ENCODE data around the gene MBP.
"Not testable (repeated sequence)": the region's sequence is repeated elsewhere in the genome, so short reads cannot be mapped to it uniquely, and the experiment has no call there.

Gene MBP

DNA sequence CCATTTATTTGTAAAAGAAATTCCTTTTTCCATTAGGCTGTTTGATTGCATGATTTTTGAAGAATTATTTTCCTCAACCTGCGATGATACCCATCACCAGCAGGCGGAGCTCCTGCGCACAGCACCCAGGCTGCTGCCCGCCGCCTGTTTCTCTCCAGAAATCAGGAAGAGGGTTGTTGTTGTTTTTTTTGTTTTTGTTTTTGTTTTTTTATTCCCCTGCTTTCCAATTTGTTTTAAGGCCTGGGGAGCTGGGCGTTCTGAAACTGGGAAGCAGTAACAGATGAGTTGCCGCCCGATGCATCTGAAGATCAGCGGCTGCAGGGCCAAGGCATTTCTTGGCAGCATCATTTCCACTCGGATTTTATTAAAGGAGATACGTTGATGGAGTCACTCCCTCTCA, 132.1 kb downstream of the MBP start:
- DNase-seq, result peak; percentile 27

DNA sequence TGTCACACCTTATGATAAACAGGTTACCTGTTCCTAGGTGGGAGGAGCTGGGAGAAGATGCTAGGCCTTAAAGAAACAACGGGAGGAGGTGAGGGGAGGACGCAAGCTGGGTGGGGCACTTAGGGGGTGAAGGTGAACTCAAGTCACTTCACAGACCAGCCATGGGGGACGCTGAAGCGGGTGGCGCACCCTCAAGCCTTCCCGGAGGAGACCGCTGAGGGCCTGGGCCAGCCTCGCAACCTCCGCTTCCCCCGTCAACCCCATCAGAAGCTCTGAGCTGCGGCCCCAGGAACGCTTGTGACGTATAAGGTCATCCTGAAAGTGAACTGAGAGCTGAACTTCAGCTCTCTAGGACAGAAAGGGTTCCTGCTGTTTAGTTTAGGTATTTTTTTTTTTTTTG, 133.5 kb downstream of the MBP start:
- DNase-seq, result no peak

DNA sequence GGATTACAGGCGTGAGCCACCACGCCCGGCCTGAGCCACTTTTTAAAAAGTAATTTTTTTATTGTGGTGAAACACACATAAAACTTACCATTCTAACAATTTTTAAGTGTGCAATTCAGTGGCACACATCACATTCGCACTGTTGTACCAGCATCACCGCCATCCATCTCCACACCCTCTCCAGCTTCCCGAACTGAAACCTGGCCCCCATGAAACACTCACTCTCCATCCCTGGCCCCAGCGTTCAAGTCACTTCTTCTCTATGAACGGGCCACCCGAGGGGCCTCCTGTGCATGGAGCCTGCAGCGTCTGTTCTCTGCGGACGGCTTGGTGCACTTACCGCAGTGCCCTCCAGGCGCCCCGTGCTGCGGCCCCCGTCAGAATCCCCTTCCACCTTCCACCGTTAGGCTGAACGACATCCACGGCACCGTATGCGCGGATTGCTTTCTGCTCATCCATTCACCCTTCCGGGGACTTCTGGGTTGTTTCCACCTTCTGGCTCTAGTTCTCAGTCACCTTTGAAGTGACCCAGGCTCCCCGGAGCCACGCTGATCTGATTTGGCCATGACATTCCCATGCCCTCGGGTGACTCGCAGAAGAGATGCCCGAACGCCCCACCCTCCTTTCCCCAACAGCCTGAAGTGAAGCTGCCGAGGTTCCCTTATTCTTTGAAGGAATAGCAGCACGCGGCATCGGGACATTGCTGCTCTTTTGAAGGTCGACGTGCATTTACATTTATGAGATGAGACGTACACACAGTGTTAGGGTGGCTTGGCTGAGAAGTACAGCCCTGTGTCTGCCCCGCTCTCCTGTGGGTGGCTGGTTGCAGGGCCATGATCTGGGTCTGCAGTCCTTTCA, 134.4 kb downstream of the MBP start:
- no peak for DNase-seq

DNA sequence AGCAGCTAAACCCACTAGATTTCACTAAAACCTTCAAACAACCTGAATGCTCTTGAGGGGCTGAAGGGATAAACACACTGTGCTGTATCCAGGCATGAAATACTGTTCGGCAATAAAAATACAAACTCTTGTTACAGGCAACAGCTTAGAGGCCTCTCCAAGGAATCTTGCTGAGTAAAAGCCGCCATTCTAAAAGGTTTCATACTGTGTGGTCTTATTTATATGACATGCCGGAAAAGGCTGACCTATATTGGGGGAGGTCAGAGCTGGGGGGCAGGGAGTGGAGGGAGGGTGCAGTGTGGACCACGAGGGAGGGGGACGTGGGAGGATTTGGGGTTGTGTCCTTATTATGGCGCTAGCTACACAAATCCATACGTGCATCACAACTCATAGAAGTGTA, 136.2 kb downstream of the MBP start:
- no peak for DNase-seq

DNA sequence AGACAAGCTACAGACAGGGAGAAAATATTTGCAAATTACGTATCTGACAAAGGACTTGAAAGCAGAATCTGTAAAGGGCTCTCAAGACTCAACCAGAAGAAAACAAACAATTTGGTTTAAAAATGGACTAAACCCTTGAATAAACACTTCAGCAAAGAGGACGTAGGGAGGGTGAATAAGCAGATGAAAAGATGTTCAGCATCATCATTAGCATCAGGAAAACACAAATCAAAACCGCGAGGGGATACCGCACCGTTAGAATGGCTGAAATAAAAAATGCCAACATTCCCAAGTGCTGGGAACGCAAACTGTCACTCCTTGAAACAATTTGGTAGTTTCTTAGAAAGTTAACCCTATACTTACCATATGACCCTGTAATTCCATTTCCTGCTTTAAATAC, 136.7 kb downstream of the MBP start:
- no peak for DNase-seq

DNA sequence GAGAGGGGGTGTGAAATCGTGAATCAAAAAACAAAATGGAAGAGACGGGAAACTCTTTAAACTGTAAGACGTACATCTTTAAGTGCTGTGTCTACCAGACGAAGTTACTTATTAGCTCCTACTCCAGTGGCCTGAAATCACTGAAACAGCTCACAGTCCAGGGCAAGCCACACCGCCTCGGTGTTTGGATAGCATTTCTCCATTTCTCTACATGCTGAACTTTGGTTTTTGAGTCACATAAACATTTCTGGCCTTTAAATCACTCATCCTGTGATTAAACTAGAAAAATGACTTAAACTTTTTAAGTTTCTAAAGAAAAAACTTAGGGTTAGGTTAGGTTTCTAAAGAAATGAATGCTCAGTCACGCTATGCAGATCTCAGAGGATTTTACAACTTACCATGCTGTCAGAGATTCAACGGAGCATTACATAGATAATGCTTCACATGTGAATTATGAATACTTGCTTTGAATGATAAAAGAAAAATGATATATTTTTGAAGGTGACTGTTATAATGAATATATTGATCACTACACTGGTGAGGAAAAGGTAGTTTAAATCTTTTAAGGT, 138.4 kb downstream of the MBP start:
- DNase-seq, result no peak

DNA sequence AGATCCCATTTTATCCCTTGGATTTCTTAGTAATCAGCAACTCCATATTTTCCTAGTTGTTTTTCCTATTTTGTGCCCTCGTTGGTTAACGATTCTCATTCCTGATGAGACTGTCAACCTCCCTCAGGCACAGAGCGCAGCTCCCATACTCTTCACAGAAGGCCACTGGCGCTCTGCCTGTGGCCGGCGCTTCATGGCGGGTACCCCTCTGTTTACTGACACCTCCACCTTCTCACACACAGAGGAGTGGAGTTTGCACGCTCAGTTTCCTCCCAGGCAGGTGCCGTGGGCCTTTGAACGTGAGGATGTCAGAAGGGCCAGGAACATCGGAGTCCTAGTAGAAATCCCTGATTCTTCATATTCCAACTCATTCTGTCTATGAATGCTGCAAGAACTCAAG, 139.0 kb downstream of the MBP start:
- no peak for DNase-seq

DNA sequence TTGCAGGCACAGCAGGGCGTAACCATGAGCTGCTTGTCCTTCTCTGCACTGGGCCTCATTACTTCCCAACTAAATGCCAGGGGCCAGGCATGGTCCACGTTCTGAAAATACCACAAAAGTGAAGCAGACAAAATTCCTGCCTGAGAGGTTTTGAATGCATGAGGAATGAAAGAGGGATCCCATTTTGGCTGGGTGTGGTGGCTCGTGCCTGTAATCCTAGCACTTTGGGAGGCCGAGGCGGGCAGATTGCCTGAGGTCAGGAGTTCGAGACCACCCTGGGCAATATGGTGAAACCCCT, 139.5 kb downstream of the MBP start:
- no peak for DNase-seq

DNA sequence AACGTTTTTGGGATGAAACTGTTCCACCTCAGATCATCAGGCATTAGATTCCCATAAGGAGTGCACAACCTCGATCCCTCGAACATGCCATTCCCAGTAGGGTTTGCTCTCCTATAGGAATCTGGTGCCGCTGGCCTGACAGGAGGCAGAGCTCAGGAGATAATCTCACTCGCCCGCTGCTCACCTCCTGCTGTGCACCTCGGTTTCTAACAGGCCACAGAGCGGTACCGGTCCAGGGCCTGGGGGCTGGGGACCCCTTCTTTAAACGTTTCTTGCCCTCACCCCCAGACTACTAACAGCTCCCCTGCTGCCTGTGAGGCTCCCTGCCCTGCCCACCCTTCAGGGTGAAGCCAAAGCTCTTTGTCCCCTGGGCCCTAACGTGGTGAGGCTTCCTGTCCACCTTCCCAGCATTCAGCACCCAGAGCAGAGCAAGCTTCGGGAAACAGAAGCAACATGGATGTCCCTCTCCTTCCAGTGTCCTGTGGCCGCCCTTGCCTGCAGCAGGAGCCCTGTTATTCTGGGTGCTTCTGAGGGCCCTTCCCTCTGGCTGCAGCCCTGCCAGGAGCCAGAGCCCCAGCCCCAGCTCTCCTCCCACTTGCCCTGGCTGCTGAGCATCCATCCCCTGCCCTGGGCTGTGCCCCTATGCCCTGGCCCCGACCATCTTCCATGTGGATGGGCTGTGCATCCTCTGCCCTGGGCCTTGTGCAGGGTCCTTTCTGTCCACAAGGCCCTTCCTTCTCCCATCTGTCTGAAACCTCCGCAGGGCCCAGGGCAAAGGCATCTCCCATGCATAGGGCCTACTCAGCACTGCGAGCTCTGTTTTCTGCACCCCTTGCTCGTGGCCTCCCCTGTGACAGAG, 140.1 kb downstream of the MBP start:
- DNase-seq, result no peak

DNA sequence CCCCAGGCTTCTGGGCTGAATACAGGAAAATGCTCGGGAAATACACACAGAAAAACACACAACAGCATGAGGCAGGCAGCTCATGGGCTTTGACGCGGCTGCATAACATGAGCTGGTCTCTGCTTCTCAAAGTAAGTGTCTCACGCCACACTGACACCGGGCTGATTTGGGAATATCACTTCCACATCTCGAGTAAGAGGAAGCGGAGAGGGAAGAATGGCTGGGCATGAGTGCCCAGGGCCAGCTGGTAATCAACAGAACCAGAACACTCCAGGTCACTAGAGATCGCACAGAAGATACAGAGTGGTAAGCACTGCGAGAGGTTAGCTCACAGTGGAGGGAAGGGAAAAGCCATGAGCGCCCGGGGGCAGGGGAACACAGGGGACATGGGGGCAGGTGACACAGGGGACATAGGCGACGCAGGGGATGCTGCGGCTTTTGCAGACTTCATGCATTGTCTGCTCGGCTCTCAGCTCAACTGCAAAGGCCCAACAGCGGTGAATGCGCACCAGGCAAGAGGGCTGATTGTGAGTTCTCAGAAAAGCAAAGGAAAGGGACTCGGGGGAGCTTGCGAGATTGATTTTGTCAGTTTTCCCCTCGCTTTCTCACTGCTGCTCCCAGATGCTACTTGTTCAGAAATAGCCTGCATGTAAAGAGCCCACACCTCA, 141.4 kb downstream of the MBP start:
- no peak for DNase-seq

DNA sequence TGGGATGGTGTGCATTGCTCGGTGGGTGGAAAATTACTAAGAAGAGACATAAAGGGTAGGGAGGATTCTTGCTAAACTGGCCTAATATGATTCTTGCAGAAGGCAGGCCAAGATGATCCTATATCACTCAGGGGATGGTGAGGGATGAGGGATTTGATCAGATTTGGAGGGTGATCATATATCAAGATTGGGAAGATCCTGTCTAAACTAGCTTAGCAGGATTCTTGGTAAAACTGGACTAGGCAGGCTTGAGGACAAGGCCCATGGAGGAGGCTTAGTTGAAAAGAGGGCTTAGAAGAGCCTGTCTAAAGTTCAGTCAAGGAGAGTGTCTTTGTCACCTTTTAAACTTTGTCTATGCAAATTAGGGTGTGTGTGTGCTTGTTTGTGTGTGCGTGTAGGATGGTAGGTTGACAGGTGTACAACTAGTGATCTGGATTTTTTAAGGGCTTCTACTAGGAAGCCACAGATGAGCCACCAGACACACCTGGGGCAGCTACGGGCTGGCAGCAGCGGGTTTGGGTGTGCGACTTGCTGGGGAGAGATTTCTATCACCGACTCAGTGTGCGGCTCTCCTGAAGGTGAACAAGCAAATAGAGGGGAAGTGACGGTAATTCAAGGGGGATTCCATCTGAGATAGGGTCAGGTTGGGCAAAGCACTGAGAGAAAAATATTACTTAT, 142.1 kb downstream of the MBP start:
- DNase-seq, result not testable (repeated sequence)

DNA sequence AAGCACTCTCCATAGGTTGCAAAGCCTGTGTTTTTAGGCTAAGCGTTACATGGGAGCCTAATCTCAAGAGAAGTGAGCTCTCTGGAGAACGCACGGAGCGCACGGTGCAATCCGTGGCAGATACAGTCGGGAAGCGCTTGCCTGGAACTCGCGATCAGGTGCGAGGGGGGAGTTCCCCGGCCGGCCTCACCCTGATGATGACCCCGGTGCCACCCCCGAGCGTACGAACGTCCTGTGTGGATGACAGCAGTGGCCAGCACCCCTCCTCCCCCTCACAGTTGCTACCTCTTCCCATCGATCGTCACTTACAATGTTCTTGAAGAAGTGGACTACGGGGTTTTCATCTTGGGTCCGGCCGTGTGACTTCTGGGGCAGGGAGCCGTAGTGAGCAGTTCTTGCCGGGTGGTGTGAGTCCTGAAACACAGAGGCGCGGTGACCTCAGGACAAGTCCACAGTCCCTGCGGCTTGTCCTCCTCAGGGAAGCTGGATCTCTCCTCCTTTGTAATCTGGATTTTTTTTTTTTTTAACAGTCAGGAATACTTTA, 142.9 kb downstream of the MBP start:
- no peak for DNase-seq

DNA sequence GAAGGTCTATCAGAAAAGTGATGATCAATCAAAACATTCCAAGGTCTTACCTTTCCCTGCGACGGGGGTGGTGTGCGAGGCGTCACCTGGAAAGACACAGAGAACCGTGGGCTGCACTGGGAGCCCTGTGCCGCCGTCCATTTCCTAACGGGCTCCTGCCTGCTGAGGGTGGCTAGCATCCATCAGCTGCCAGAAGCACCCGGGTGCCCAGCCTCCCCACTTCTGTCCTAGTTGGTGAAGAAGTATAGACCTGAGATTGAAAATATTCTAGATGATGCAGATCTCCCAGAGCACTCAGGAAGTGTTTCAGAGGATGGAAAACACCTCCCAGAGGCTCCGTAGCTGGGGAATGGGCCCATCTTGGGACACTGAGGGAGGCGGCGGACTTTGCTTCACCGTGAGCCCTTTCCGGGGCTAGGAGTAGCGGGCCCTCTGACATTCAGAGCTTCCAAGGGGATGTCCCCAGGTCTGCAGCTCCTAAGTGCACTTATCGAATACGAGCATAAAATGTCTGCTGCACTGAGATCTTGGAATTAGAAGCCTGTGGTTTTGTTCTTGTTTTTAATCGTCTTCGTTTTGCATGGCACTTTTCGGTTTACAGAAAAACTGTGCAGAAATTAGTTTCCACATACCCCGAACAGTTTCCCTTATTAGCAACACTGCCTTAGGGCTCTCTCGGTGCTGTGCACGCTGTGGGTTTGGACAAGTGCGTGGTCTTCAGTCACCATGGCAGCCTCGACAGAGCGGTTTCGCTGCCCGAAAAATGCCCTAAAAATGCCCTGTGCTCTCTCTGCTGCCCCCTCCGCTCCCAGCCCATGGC, 143.5 kb downstream of the MBP start:
- DNase-seq, result no peak

DNA sequence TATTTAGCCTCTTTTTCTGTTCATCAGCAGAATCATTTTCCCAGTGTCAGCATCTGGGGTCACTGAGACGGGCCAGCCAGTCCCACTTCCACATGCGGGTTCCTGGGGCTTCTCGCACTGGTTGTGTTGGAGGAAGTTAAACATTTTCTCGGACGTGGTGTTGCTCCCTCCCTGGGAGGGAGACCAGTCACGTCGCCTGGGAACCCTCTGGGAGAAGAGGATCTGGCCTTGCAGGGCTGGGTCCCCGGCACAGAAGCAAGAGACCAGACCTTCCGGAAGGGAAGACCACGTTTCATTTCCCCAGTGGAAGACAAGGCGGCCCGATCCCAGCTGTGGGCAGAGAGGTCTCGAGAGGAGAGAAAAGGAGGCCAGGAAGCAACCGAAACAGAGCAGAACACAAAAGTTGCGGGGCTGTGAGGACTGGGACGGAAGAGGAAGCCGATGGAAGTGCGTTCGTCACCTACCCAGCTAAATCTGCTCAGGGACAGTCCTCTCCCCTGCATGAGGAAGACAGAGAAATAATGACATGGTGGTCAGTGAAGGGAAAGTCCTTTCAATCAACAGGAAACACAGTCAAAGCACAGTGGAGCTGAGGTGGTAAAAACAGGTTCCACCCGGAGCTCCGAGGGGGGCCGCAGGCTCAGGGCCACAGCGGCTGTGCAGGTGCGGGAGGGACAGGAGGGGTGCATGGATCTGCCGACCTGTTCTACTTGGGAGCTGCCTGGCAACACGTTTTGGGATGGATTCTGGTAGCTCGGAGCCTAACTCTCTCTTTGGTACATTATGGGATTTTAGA, 144.4 kb downstream of the MBP start:
- DNase-seq, result no peak

DNA sequence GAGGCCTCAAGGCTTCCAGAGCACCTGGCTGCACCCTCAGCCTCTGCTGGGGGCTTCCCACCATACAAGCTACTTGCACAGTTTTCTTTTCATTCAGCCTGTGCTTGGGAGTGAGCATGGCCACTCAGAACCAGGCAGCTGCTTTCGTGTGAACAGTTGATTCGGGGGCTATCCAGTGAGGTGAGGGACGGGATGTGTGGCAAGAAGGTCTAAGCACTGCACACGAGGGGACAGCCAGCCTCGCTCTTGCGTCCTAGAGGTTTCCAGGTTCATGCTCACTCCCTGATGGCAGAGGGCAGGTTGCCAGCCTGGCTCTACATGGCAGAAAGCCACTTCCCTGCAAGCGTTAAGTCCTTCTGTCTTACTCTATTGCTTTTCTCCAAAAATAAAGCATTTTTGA, 146.2 kb downstream of the MBP start:
- no peak for DNase-seq

DNA sequence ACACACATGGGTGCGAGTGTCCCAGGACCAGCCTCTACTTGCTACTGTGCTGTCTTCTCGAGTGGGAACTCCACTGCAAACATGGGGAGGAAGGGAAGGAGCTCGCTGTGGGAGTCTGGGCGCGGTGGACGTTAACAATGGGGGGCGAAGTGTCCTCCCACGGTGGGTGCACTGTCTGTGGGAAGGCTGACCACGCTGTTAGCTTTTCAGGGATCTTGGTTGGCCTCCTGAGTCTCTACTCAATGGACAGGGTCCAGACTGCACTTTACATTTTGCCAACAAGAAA, 146.7 kb downstream of the MBP start:
- no peak for DNase-seq

DNA sequence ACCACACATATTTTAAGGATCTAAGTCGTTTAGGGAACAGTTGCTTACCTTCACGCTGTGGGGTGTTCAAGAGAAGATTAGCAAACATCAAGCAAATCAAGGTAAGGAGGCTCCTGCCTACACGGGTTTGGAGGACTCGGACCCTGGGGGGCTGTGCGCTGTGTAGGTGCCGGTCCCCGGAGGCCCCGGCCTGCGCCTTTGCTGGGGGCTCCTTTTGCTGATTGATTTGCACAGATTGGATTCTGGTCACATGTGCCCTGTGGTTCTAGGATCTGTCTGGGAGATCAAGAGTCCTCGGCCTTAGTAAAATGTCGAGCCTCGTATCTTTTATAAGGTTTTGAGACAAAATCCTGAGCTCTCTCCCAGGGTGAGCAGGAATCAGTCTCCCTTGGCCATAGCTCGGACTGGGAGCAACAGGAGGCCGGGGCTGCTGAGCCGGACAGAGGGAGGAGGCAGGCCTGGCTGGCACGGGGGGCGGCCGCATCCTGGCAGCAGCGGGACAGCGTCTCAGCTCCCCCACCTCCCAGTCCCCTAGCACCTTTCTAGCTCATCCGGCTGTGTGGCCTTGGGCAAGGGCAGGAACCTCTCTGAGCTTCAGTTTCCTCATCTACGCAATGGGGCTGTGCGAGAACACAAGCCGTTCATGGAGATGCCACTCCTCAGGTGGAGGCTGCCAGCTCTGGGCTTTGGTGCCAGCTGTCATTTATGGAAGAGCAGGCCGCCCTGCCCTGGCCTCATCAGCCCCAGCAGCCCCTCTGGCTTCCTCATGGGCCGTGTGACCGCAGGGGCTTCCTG, 147.2 kb downstream of the MBP start:
- no peak for DNase-seq

DNA sequence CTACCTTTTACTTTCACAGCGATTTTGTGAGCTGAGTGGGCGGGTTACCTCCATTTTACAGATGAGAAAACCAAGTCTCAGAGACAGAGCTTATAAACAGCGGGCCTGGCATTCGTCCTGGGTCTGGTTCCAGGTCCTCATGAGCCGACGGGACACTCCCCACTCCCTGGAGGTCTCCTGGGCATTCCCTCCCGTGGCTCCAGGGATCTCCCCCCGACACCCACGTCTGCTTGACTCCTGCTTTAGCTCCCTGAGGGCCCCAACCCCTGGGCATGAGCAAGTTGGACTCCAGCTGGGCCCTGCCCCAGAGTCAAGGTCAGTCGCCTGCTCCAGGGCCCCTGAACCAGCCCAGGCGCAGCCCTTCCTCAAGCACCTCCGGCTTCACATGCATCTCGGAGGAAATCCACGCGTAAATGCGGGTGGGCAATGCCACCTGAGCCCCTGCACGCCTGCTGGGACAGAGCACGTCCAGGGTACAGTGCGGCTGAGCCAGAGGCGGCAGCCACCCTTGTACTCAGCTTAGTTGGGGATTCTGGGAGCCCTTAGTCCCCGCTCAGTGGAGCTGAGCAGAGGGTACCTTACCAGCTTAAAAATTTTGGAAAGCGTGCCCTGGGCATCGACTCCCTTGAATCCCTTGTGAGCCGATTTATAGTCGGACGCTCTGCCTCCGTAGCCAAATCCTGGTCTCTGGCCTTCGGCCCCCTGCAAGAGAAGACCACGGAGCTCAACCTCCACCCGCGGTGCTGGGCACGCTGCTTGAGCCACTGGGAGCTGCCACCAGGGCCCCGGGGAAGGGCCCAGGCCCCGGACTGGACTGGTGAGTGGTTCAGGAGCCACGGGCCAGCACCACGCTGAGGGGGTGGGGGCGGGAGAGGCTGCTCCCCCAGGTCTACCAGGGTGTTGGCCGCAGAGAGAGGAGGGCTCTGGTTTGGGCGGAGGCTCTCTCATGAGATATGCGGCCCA, 148.1 kb downstream of the MBP start:
- no peak for DNase-seq

DNA sequence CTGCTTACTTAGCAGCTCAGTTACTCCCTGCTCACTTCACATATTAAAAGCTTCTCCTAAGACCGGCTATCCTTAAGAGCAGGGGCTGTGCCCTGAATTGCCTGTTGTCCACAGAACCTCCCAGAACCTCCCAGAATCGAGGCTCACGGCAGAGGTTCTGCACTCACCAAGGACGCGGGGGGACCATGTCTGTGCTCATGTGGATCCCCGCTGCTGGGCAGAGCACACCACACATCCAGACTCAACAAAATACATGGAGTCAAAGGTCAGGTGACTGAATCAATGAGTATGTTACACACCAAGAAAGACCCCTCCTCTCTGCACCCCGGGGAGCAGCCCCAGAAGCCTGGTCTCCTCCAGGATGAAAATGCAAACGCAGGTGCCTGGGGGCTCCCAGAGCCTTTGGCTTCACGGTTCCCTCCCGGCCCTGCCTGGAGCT, 149.0 kb downstream of the MBP start:
- DNase-seq, result no peak
